Measurements from ENCODE around the gene PRR33. TPM values are rescaled to one million over a fixed set of nuclear protein-coding genes. Genes with fewer than 3 reads are reported as not detected.

Gene PRR33
- total RNA-seq, 2 donors from 2014 or later, result 0.14 TPM; not detected in 1

GRCh38 chr11:1872267-1872985, 19.3 kb downstream of the PRR33 start:
- peak; percentile 69 for DNase-seq (ENCODE audit: low spot score)
- intact Hi-C loops (cut with DNase I), result no loop called here

- DNase-seq (ENCODE audit: low spot score), result peak; percentile 71
- intact Hi-C loops (cut with DNase I), result no loop called here
Measured at GRCh38 chr11:1871531-1871930, 20.2 kb downstream of the PRR33 start.

GRCh38 chr11:1870721-1871466, 20.8 kb downstream of the PRR33 start:
- DNase-seq (ENCODE audit: low spot score), result peak; percentile 79
- intact Hi-C loops (cut with DNase I), result no loop called here

- intact Hi-C loops (cut with DNase I), result no loop called here
- no peak for DNase-seq (ENCODE audit: low spot score)
Measured at GRCh38 chr11:1870326-1870696, 21.4 kb downstream of the PRR33 start.

- DNase-seq (ENCODE audit: low spot score), result no peak
- intact Hi-C loops (cut with DNase I), result no loop called here
Measured at GRCh38 chr11:1869427-1870325, 22.0 kb downstream of the PRR33 start.

- no peak for DNase-seq (ENCODE audit: low spot score)
- intact Hi-C loops (cut with DNase I), result no loop called here
Measured at GRCh38 chr11:1868636-1869291, 22.9 kb downstream of the PRR33 start.

- intact Hi-C loops (cut with DNase I), result no loop called here
- no peak for DNase-seq (ENCODE audit: low spot score)
Measured at GRCh38 chr11:1868056-1868635, 23.5 kb downstream of the PRR33 start.

- intact Hi-C loops (cut with DNase I), result no loop called here
- no peak for DNase-seq (ENCODE audit: low spot score)
Measured at GRCh38 chr11:1867381-1867780, 24.3 kb downstream of the PRR33 start.

- no peak for DNase-seq (ENCODE audit: low spot score)
- intact Hi-C loops (cut with DNase I), result no loop called here
Measured at GRCh38 chr11:1866776-1867175, 24.9 kb downstream of the PRR33 start.

- intact Hi-C loops (cut with DNase I), result no loop called here
- no peak for DNase-seq (ENCODE audit: low spot score)
Measured at GRCh38 chr11:1866226-1866625, 25.5 kb downstream of the PRR33 start.

GRCh38 chr11:1864831-1865665, 26.6 kb downstream of the PRR33 start:
- DNase-seq (ENCODE audit: low spot score), result no peak
- intact Hi-C loops (cut with DNase I), result no loop called here

- intact Hi-C loops (cut with DNase I), result no loop called here
- no peak for DNase-seq (ENCODE audit: low spot score)
Measured at GRCh38 chr11:1864231-1864630, 27.5 kb downstream of the PRR33 start.

- intact Hi-C loops (cut with DNase I), result no loop called here
- peak; percentile 96 for DNase-seq (ENCODE audit: low spot score)
Measured at GRCh38 chr11:1863352-1864216, 28.1 kb downstream of the PRR33 start.

- DNase-seq (ENCODE audit: low spot score), result no peak
- intact Hi-C loops (cut with DNase I), result no loop called here
Measured at GRCh38 chr11:1862588-1863351, 28.9 kb downstream of the PRR33 start.

- DNase-seq (ENCODE audit: low spot score), result no peak
- intact Hi-C loops (cut with DNase I), result no loop called here
Measured at GRCh38 chr11:1861435-1862411, 30.0 kb downstream of the PRR33 start.
